H1 (cell line): ENCODE measurements around the gene NOTCH2. TPM values are rescaled to one million over a fixed set of nuclear protein-coding genes. Genes with fewer than 3 reads are reported as not detected.

ENCODE experiments used
- CHD1 ChIP-seq: IDR thresholded peaks from 2 replicates; pipeline ENCODE4 v1.6.1; 2012; ENCODE audit warnings: low read depth, low read length, improper control_type of control experiment
- FOSL1 ChIP-seq: IDR thresholded peaks from 2 replicates; pipeline ENCODE4 v1.6.1; 2011; ENCODE audit warnings: mild to moderate bottlenecking, low read depth, low read length, moderate library complexity; ENCODE audit not compliant: insufficient read depth
- NANOG ChIP-seq: IDR thresholded peaks from 2 replicates; pipeline ENCODE4 v1.6.1; 2011; ENCODE audit warnings: low read length, low read depth, mild to moderate bottlenecking, inconsistent platforms; ENCODE audit not compliant: insufficient read depth, poor library complexity, severe bottlenecking
- NRF1 ChIP-seq: IDR thresholded peaks from 2 replicates; pipeline ENCODE4 v1.6.1; 2011; ENCODE audit warnings: mild to moderate bottlenecking, low read depth, low read length, improper control_type of control experiment
- SAP30 ChIP-seq: fragments of 300-600 bp; sonication (generic); IDR thresholded peaks from 2 replicates; pipeline ENCODE4 v1.7.1; 2012; ENCODE audit warnings: low read length, moderate library complexity, mild to moderate bottlenecking, inconsistent platforms; ENCODE audit not compliant: insufficient read depth, insufficient replicate concordance
- polyA plus RNA-seq, 7 experiments: library from polyadenylated mRNA; depleted of rRNA in 3 of 7; stranded (reverse) in 5 of 7; unstranded in 2 of 7; fragments of >200 nt in 5 of 7; fragments of 200-250 nt in 2 of 7; gene quantifications; 1 replicate in 5 of 7; 2 replicates in 1 of 7; 4 replicates in 1 of 7; pipeline versions ENCODE4 v1.2.1 to v1.2.3, GENCODE V29; 2011 to 2013; ENCODE audit warnings: missing spikeins in 2 of 7, mixed read lengths in 2 of 7
- total RNA-seq: library from RNA; stranded (reverse); fragmentation: NEBNext Ultra II Directional; extraction: Animal tissue kit (Norgen Biotek cat#: 25700); gene quantifications from 2 replicates; pipeline ENCODE4 v1.2.1, GENCODE V29; 2021
- TF ChIP-seq, protein P1 (sequence below): IDR thresholded peaks from 2 replicates; pipeline ENCODE4 v1.6.1; 2012; ENCODE audit warnings: inconsistent platforms

Gene NOTCH2
- total and polyA plus RNA-seq, 2 of the 8 experiments (the other 6 are each of a cell fraction or from before 2014, with no cell fraction given) = 17.7 to 63.0 TPM

DNA sequence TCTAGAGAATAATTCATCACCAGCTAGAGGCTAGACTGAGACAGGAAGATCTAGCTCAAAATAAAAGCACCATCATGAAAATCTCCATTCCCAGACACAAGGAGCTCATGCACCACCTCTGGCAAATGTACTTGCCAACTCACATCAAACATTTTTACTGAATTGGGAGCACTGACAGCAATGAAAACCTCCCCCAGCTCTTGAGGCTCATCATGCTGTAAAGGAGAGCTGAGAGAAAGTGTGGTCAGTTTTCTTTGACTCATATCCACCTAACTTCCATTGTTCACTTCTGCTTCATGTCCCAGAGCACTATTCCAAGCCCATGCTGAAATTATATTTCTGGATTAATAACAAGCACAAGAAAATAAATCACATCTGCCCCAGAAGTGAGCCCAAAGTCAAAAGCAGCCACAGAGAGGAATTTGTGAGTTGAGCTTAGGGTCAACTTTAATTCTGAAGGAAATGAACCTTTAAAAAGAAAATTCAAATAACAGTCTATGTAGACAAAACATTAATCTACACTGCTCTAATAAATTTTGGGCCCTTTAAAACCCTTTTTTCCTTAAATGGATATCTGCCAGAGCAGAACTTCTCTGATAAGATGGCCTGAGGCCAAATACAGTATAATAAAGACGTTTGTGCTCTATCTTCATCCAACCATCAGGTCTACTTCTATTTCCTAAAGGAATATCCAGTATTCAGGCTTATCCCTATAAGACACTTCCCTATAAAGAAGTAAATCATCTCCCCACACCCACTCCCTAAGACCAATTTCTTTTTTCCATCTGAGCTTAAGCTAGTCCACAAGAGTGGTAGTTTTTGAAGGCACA, 87.3 kb downstream of the NOTCH2 start (continued):
- TF ChIP-seq SAP30 (no peak), CHD1 (no peak), NRF1 (no peak), FOSL1 (no peak), NANOG (no peak)
- TF ChIP-seq, protein P1, sequence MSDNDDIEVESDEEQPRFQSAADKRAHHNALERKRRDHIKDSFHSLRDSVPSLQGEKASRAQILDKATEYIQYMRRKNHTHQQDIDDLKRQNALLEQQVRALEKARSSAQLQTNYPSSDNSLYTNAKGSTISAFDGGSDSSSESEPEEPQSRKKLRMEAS = no peak
